GM20000 (cell line): ENCODE measurements around the gene OBSCN.

Experiments used
- DNase-seq: peaks from one replicate; pipeline ENCODE4 v3.0.0; 2012; ENCODE audit warnings: low spot score
- CTCF ChIP-seq: IDR thresholded peaks from 2 replicates; pipeline ENCODE4 v1.5.1; 2012; ENCODE audit warnings: mild to moderate bottlenecking, control low read depth; ENCODE audit errors: extremely low read depth, missing control alignments

The OBSCN gene

GRCh38 chr1:228400692-228401454 lies 193.0 kb downstream of the OBSCN start:
- no peak for DNase-seq
- no peak for TF ChIP-seq CTCF

GRCh38 chr1:228401782-228402640 lies 194.2 kb downstream of the OBSCN start:
- TF ChIP-seq CTCF = no peak
- DNase-seq = no peak

GRCh38 chr1:228402641-228403025 lies 194.8 kb downstream of the OBSCN start:
- TF ChIP-seq CTCF = no peak
- DNase-seq = no peak

GRCh38 chr1:228403231-228403631 lies 195.4 kb downstream of the OBSCN start:
- TF ChIP-seq CTCF = no peak
- DNase-seq = no peak

GRCh38 chr1:228404107-228404720 lies 196.4 kb downstream of the OBSCN start:
- no peak for DNase-seq
- TF ChIP-seq CTCF = no peak

- DNase-seq = no peak
- no peak for TF ChIP-seq CTCF
Observed at GRCh38 chr1:228405200-228405978, 197.5 kb downstream of the OBSCN start.
